ENCODE measurements around the gene ESCO1.

DNA sequence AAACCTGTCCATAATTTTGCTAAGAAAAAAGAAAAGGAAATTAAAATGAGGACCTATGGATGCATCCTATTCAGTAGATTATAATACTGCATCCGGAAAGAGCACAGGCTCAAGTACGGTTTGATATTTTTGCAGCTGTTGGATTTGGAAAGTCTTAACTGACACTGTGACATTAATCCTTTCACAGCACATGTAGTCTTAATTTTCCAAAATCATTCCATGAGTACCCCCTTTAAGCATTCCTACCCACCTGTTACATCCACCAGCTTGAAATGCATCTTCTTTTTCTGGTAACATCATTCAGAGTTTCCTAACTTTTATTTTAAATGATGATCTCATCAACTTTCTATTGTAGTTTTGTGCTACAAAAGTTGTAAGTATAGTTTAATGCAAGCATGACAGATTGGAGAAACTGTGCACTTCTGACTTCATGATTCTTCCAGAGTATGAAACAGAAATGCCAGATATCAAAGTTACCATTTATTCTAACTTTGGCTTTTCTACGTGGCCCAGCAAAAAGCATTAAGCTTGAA is 113.5 kb downstream of the ESCO1 start:
- TF ChIP-seq, protein P1, sequence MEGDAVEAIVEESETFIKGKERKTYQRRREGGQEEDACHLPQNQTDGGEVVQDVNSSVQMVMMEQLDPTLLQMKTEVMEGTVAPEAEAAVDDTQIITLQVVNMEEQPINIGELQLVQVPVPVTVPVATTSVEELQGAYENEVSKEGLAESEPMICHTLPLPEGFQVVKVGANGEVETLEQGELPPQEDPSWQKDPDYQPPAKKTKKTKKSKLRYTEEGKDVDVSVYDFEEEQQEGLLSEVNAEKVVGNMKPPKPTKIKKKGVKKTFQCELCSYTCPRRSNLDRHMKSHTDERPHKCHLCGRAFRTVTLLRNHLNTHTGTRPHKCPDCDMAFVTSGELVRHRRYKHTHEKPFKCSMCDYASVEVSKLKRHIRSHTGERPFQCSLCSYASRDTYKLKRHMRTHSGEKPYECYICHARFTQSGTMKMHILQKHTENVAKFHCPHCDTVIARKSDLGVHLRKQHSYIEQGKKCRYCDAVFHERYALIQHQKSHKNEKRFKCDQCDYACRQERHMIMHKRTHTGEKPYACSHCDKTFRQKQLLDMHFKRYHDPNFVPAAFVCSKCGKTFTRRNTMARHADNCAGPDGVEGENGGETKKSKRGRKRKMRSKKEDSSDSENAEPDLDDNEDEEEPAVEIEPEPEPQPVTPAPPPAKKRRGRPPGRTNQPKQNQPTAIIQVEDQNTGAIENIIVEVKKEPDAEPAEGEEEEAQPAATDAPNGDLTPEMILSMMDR (IDR thresholded peaks at IDR 0.05) = no peak
- TF ChIP-seq, protein P2, sequence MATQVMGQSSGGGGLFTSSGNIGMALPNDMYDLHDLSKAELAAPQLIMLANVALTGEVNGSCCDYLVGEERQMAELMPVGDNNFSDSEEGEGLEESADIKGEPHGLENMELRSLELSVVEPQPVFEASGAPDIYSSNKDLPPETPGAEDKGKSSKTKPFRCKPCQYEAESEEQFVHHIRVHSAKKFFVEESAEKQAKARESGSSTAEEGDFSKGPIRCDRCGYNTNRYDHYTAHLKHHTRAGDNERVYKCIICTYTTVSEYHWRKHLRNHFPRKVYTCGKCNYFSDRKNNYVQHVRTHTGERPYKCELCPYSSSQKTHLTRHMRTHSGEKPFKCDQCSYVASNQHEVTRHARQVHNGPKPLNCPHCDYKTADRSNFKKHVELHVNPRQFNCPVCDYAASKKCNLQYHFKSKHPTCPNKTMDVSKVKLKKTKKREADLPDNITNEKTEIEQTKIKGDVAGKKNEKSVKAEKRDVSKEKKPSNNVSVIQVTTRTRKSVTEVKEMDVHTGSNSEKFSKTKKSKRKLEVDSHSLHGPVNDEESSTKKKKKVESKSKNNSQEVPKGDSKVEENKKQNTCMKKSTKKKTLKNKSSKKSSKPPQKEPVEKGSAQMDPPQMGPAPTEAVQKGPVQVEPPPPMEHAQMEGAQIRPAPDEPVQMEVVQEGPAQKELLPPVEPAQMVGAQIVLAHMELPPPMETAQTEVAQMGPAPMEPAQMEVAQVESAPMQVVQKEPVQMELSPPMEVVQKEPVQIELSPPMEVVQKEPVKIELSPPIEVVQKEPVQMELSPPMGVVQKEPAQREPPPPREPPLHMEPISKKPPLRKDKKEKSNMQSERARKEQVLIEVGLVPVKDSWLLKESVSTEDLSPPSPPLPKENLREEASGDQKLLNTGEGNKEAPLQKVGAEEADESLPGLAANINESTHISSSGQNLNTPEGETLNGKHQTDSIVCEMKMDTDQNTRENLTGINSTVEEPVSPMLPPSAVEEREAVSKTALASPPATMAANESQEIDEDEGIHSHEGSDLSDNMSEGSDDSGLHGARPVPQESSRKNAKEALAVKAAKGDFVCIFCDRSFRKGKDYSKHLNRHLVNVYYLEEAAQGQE (IDR thresholded peaks at IDR 0.05) = no peak
- TF ChIP-seq HDAC2 (IDR thresholded peaks at IDR 0.05) = no peak
- no peak for TF ChIP-seq ZFP36 (IDR thresholded peaks at IDR 0.05; ENCODE audit: borderline replicate concordance, partially characterized antibody)
- TF ChIP-seq EP300 (IDR thresholded peaks at IDR 0.05) = no peak

All from A549 (cell line).